NCI-H2196 (cell line): ENCODE measurements around the gene CHST12.

Source experiments
- DNase-seq: peaks from one replicate; lab custom pipeline; 2025; ENCODE audit not compliant: unreplicated experiment; lab: John Stamatoyannopoulos, UW

CHST12 gene

DNA sequence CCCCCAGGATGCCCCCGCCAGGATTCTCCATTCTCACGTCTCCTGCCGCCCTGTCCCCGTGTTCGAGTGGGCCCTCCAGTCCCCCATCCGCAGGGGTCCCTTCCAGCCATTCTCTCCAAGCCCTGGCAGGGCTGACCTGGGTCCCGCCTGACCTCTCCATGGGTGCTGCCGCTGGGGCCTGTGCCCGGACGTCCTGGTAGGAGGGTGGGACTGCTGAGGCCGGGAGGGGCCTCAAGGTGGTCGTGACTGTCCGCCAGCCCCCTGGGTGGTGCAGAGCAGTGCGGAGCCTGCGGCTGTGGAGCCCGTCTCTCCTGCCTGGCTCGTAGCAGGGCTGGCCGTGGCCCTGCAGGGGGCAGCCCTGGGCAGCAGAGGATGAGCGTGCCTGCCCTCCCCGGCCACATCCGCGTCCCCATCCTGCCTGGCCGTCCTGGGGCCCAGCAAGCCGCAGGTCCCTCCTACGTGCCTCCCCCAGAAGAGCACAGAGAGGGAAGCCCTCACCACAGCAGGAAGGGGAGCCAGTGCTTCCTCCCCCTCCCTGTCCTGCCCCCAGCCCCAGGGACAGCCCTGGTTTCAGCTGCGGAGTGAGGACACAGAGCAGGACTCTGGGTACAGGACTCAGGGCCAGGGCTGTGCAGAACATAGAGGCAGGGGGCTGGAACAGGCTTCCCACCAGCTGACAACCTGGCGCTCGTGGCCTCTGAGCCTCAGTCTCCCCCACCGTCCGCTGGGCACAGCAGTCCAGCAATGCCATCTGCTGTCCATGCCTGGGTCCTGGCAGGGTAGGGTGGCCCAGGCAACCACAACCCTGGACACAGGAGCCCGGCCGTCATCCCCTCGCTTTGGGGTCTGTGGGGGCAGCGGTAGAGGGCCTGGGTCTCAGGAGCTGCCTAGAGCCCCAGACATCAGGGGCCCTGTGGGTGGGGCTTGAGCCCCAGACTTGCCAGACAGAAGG, 74.3 kb downstream of the CHST12 start:
- DNase-seq, result peak; percentile 61

DNA sequence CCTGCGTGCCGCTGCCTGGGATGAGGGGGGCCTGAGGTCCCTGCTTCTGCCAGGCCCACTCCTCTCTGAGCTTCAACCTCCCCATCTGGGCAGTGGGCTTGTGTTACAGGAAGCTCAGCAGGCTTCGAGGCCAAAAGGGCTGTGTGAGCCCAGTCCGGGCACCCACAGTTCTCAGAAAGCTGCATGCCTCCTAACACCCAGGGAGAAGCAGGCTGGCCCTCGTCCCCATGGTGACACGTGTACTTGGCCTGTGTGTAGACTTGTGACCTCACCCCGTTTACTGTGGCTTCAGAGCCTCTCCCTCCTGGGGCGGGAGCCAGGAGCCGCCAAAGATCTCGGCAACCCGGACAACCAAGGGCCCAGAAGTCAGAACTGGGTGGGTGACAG, 75.0 kb downstream of the CHST12 start:
- DNase-seq, result peak; percentile 76

DNA sequence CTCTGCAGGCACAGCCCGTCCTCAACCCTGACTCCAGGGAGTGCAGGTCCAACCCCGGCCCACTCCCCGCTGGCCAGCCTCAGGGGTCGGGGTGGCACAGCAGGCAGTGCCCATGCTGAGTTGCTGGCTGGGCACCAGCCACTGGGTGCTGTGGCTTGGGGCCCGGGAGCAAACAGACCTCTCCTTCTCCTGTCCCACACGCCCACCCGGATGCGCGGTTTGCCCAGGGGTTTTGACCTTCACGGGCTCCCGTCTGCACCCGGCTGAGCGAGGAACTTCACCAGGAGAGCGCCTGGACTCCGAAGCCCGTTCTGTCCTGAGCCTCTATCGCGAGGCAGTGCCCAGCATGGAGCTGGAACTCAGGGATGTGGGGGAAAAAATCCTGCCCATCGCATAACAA, 75.4 kb downstream of the CHST12 start:
- DNase-seq, result peak; percentile 54

DNA sequence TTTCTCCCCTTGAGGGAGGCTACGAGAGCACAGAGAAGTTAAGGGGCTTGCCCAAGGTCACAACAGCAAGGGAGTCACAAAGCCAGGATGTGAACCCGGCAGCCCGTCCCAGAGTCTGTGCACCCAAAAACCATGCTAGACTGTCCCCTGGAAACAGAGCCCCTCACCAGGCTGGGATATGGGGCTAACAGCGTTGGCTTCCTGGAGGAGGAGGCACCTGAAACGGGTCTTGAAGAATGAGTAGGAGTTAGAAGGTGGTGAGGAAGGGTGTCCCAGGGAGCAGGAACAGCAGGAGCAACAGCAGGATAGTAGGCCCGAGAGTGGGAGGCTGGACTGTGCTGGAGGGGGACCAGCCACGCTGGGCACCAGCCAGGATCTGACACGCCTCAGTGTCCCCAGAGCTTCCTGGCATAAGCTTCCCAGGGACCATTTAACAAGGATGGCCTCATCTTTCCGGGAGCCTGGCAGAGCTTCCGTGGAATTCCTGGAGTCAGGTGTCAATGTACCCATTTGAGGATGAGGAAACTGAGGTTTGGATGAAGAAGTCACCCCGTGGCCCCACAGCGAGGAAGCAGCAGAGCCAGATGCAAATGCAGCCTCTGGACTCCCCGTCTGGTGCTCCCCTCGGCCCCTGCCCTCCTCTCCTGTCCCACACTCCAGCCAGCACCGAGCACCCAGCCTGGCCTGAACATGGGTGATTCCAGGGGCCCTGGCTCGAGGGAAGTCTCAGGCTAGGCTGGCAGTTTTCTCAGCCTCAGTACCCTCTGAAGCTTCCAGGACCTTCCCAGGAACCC, 76.1 kb downstream of the CHST12 start:
- no peak for DNase-seq

DNA sequence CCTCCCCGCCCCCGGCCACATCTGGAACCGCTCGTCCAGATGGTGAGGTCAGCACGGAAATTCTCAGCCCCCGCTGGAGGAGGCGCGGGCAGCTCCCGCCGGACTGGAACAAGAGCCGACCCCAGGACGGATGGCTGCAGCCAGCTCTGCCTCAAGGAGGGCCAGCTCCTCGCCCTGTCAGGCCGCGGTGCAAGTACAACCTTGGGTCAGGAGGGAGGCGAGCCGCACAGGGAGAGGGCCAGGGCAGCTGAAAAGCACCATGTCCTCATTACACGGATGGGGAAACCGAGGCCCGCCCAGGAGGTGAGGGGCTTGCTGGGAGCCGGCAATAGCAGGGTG, 76.6 kb downstream of the CHST12 start:
- no peak for DNase-seq

DNA sequence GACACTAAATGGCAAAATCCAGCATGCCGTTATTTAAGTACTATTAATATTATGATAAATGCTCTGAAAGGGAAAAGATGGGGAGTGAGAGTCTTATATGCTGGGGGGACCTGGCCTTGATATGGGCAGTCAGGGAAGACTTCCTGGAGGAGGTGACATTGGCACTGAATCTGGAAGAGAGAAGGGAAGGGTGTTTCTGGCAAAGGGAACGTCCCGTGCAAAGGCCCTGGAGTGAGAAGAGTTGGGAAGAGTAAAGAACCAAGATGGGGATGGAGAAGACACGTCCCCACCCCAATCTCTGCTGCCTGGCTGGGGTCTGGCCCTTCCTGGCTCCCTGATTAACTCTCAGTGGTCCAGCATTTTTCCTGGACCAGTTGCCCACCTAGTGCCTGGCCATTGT, 77.8 kb downstream of the CHST12 start:
- DNase-seq, result no peak

DNA sequence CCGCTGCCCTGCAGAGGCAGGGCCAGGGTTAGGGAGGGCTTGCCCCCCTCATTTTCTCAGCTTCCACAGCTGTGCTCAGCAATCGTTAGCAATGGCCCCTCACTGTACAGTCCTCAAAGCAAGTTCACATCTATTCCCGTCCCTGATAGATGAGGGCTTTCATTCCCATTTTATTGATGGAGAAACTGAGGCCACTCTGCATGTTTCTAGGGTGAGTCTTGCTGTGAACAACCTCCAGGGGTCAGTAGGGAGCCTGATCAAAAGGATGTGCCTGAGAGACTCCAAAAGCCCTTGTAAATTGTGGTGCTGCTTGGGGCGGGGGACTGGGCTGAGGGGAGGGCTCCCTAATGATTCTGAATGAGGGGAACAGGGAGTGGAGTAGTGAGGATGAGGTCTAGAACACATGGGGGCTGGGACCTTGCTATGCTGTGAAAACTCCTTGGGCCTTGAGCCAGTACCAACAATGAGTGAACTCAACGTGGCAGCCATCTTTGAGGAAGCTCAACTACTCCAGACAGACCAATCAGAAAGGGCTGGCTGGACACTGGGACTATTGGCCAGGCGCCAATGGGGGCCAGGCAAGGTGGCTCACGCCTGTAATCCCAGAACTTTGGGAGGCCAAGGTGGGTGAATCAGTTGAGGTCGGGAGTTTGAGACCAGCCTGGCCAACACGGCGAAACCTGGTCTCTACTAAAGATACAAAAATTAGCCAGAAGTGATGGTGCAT, 79.5 kb downstream of the CHST12 start:
- no peak for DNase-seq

DNA sequence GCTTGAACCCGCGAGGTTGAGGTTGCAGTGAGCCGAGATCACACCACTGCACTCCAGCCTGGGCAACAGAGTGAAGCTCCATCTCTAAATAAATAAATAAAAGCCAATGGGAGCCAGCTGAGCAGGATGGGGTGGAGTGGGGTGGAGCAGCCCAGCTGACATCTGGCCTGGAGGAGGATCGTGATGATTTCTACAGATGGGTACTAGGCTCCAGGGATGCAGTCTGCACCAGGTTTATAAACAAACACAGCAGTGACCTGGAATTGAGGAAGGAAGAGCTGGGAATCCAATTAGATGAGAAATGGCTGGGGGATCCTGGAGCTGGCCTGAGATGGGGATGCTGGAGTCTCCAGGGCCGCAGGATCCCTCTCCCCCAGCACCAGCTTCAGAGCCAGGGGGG, 80.1 kb downstream of the CHST12 start:
- no peak for DNase-seq

DNA sequence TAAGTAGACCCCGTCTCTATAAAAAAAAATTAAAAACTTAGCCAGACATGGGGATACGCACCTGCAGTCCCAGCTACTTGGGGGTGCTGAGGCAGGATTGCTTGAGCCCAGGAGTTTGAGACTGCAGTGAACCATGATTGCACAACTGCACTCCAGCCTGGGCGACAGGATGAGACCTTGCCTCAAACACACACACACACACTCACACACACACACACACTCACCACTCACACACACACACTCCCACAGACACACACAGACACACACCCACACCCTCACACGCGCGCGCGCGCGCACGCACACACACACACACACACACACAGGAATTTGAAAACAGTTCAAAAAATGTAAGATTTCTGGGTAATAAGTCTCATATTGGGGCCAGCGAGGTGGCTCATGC, 81.5 kb downstream of the CHST12 start:
- DNase-seq, result no peak

DNA sequence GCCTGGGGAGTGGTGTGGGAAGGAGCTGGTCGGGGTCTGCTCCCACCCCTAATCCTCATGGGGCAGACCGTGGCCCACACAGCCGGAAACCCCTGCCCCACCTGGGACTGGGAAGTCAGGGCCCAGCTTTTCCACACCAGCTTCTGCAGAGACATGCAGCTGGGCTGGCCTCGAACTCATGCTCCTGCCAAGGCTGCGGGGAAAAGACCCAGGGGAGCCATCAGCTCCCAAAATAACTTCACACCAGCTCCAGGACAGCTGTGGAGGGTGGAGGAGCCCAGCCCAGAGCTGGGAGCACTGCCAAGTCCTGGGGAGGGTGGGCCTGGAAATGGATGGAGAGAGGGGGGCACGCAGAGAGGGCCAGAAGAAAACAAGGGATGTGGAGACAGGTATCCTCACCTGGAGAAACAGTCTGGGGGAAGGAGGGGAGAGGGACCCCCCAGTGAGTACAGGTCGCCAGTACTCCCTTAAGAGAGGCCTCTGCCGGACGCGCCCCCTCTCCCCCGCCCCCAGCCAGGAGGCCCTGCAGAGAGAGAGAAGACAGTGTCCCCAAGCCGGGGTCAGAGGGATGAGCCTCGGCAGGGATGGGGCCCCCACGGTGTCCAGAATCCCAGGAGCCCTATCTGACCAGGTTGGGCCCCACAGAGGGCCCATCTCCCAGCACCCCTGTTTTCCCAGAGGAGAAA, 84.3 kb downstream of the CHST12 start:
- no peak for DNase-seq

DNA sequence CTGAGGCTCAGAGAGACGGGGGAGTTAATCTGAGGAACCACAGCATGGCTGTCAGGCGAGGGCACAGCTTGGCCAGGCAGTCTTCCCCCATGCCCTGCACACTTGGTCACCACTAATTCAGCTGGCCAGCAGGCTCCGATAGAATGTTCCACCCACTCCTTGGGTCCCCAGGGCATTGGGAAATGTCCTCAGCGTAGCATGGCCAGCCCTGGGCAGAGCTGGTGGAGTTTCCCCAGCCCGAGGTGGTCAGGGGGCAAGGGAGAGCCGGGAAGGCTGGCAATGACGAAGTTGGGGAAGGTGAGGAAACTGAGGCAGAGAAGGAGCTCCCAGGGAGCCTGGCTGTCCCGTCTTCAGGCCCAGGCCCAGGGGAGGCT, 84.8 kb downstream of the CHST12 start:
- DNase-seq, result no peak

DNA sequence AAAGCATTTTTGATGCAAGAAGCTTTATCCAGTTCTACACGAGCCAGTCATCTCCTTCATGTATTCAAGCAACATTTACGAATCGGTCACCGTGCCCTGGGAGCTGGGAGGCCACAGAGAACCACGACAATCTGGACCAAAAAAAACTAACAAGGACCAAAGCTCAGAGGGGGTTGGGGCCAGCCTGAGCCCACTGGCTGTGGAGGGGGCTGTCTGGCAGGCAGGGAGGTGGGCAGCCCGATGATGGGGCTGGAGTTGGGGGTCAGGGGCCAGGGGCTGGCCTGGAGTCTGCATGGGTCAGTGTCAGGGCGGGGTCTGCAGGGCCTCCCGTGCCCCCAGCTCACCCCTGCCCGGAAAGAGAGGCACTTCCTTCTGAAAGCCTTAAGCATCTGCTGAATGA, 85.3 kb downstream of the CHST12 start:
- no peak for DNase-seq

DNA sequence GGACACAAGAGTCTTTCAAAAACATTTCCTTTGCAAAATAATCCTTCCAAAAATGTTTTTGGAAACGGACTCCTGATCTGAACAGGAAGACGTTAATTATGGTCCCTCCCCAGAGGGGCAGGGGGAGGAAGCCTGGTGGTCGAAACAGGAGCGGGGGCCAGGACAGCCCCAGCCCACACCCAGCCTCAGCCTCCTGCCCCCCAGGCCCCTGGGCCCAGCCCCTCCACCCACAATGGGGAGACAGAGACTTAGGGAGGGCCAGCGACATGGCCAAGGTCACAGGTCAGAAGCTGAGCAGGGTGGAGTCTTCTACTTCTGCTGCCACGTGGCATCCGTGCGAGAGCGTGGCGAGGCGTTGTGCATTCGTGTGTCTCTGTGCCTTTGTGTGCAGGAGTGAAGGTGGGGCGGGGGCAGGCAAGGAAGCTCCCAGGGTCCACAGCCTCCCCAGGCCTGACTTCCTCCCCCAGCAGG, 86.8 kb downstream of the CHST12 start:
- no peak for DNase-seq

DNA sequence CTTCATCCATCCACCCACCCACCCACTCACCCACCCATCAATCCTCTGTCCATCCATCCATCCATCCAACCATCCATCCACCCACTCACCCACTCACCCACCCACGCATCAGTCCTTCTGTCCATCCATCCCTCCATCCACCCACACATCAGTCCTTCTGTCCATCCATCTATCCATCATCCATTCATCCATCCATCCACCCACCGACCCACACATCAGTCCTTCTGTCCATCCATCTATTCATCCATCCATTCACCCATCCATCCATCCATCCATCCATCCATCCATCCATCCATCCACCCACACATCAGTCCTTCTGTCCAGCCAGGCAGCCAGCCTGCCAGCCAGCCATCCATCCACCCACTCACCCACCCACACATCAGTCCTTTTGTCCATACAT, 88.6 kb downstream of the CHST12 start:
- DNase-seq, result no peak

DNA sequence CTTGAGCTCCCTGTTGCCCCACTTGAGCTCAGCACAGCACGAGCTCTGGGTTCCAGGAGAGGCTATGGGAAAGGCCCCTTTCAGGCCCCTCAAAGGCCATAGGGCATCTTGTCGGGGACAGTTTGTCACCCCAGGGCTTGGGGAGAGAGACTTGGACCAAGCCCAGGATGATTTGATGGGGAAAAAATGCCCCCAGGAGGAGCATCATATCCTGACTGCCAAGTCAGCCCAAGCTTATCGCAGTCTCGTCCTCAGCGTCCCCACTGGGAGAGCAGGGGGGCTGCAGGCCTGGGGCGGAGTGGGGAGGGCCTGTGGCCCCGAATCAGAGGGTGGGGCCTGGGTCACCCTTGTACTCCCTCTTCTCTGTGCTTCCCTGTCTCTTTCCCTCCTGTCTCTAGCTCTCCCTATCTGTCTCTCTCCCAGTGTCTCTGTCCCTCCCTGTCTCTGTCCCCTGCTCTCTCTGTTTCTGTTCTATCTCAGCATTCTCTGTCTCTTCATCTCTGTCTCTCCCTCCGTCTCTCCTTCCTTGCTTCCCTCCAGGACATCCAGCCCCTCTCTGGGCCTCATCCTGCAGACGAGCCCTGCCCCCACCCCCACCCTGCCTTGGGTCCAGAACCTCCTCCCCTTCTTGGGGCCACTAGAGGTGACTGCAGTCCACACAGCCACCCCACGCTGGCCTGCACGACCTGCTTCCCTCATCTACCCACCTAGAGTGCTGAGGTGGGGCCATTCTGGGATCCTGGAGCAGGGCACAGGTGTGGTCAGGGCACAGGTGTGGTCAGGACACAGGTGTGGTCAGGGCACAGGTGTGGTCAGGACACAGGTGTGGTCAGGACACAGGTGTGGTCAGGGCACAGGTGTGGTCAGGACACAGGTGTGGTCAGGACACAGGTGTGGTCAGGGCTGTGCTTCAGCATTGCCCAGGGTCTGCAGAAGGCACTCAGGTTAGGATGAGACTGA, 90.1 kb downstream of the CHST12 start:
- no peak for DNase-seq

DNA sequence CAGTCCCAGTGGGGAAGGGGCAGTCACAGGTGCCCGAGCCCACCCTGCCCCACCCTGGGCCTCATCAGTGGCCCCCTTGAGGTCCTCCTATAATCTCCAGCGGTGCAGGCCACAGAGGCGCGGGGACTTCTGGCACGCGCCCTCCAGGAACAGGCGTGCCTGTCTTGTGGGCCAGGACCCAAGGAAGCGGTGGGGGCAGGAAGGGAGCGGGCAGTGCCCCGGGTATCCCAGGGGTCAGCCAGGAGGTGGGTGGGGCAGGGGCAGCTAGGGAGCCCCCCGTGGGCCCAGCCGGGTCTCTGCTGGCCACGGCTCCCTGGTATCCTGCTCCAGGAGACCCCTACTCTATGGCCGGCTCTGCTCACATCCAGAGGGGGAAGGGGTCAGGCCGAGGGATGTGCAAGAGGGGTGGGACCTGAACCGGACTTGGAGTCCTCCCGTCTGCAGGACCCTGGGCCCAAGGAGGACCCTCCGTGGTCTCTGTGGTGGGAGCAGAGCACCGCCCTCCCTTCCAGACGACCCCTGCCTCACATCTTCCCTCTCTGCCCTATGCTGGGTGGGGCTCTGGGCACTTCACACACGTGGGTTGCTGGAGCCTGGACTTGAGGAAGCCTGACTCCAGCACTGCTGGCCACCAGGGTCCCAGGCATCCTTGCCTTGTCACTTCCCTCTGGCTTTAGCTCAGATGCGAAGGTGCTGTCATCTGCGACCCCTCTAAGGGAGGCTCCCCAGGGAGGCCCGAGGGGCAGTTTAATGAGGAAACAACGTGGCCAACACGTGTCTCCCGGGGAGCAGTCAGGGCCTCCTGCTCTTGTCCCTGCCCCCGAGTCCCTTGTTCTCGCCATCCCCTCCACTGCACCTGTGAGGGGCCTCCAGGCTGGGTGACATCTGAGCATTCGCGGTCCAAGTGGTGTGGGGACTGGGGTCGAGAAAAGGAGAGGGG, 91.0 kb downstream of the CHST12 start:
- DNase-seq, result no peak

DNA sequence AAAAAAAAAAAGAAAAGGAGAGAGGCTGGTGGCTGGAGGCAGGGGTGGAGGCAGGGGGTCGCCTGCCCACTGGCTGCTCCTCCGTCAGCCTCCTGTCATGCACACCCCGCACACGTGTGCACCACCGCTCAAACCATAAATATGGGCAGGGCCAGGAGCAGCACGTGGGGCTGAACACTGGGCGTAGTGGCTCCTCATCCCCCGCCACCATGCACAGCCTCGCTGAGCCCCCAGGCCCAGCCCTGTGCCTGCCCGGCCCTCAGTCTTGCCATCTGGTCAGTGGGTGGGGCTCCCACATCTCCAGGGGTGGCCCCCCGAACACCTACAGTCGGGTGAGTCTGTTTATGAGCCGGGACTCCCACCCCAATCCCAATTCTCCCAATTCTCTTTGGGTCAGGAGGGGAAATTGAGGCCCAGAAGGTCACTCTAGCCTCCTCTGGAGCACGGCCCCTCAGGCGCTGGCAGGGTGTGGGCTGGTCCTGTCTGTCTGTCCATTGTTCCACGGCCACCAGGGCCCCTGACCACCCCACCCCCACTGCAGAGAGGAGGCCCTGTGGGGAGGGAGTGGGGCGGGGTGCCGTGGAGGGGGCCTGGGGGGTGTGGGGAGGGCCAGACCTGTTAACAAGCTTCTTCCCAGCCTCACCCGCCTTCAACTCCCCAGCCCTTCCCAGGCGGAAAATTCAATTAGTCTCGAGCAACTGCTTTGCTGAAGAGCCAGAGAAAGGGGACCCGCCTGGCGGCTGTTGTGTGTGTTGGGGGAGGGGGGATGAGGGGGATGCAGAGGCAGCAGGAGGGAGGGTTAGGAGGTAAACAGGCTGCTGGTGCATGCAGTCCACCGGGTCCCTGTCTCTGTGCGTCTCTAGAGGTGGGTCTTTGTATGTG, 92.2 kb downstream of the CHST12 start:
- DNase-seq, result no peak

DNA sequence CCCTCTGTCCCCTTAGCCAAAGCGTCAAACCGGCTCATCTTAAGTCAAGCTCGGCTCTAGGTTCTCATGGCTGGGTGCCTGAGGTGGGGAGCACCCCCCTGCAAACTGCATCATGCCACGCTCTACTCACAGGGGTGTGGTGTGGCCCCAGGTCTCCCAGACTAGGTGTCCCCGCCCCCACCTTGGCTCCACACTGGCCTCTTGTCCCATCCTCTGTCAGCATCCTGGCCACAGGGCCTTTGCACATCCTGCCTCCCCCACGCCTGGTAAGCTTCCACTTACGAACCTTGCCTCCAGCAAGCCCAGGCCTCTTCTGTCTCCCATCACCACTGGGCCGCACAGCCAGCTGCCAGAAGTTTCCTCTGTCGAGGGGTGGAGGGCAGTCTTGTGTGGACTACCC, 93.0 kb downstream of the CHST12 start:
- no peak for DNase-seq
